SU-DHL-6 (cell line): ENCODE results near the gene NEURL2.

Source experiments
- EZH2phosphoT487 ChIP-seq: fragments of 200-600 bp; sonication (generic), shearing (Covaris generic); conservative IDR thresholded peaks from 2 replicates; pipeline ENCODE4 v1.6.1; 2018; ENCODE audit warnings: mild to moderate bottlenecking, antibody characterized with exemption, low read length, moderate library complexity, mixed read lengths
- TF ChIP-seq, protein P1 (sequence below): fragments of 200-600 bp; sonication (generic); IDR thresholded peaks from one replicate; pipeline ENCODE4 v1.5.1; 2017; ENCODE audit warnings: antibody characterized with exemption, mild to moderate bottlenecking, low read length, moderate library complexity; ENCODE audit not compliant: insufficient read depth, poor library complexity, severe bottlenecking

DNA sequence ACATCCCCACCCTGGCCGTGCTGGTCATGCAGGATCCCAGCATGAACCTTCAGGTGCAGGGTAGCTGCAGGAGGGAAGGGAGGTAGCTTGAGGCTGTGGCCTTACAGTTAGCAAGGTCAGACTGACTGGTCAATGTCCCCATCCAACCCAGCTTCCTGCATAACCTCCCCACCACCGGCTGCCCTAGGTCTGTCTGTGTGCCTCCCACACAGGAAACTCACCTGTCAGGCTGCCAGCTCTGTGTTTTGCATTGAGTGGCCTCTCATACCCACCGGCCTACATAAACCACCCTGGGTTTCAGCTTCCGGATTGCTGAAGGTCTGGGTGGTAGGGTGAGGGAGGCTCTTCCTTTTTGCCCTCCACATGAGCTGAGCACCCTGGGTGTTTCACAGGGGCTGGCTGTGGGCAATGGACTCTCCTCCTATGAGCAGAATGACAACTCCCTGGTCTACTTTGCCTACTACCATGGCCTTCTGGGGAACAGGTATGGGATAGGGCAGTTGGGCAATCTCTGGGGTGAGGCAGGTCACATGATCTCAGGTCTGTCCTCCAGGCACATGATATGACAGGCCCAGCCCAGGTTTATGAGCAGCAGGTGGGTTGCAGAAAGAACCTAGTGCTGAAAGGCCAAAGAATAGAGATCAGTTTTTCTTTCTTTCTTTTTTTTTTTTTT, 2.0 kb upstream of the NEURL2 start:
- TF ChIP-seq, protein P1, sequence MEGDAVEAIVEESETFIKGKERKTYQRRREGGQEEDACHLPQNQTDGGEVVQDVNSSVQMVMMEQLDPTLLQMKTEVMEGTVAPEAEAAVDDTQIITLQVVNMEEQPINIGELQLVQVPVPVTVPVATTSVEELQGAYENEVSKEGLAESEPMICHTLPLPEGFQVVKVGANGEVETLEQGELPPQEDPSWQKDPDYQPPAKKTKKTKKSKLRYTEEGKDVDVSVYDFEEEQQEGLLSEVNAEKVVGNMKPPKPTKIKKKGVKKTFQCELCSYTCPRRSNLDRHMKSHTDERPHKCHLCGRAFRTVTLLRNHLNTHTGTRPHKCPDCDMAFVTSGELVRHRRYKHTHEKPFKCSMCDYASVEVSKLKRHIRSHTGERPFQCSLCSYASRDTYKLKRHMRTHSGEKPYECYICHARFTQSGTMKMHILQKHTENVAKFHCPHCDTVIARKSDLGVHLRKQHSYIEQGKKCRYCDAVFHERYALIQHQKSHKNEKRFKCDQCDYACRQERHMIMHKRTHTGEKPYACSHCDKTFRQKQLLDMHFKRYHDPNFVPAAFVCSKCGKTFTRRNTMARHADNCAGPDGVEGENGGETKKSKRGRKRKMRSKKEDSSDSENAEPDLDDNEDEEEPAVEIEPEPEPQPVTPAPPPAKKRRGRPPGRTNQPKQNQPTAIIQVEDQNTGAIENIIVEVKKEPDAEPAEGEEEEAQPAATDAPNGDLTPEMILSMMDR = no peak
- TF ChIP-seq EZH2phosphoT487 = no peak
